Body of pancreas (tissue), 4 donors: Measurements from ENCODE around the gene TRPM3. TPM values are rescaled to one million over a fixed set of nuclear protein-coding genes. Genes with fewer than 3 reads are reported as not detected.

Experiments
- ATAC-seq: fragments of 150-250 bp; one replicate; pipeline ENCODE4 v1.9.1; 2016
- DNase-seq, 4 donors: peaks; one replicate each; pipeline ENCODE4 v3.0.0-alpha.2; 2019
- H3K27ac ChIP-seq, 4 donors: fragments of 200-600 bp; sonication (generic); 1 replicate in 3 of 4; 2 replicates in 1 of 4; pipeline versions ENCODE4 v1.5.1 to v1.6.1; 2016 to 2019; ENCODE audit warnings: mild to moderate bottlenecking in 1 of 4, mixed read lengths in 1 of 4, moderate library complexity in 1 of 4
- H3K27me3 ChIP-seq, 2 donors: fragments of 200-600 bp; sonication (generic); one replicate each; pipeline ENCODE4 v1.6.0; 2016; ENCODE audit warnings: mild to moderate bottlenecking in 1 of 2
- H3K36me3 ChIP-seq, 2 donors: fragments of 200-600 bp; sonication (generic); replicated peaks in 1 of 2; 2 replicates each; pipeline ENCODE4 v1.5.1; 2016; ENCODE audit warnings: low read depth in 2 of 2; ENCODE audit not compliant: insufficient read depth in 1 of 2
- H3K4me1 ChIP-seq: fragments of 200-600 bp; sonication (generic); one replicate; pipeline ENCODE4 v1.6.0; 2016
- H3K4me3 ChIP-seq, 2 donors: fragments of 200-600 bp; sonication (generic); 1 replicate in 1 of 2; 2 replicates in 1 of 2; pipeline ENCODE4 v1.5.1; 2016 to 2019
- H3K9me3 ChIP-seq, 3 donors: fragments of 200-600 bp; sonication (generic); 1 replicate in 2 of 3; 2 replicates in 1 of 3; pipeline ENCODE4 v1.5.1; 2016
- POLR2A ChIP-seq, 3 donors: fragments of 450-650 bp; IDR thresholded peaks; one replicate each; pipeline ENCODE4 v1.6.1; 2016; ENCODE audit warnings: antibody characterized with exemption in 3 of 3, mild to moderate bottlenecking in 2 of 3
- WGBS, 2 donors: methylation state at CpG; one replicate each; pipeline ENCODE4 v1.1.5; 2017; 5-methylcytosine and 5-hydroxymethylcytosine counted together
- intact Hi-C: fragments of 100-400 bp; cut with DNase I; formaldehyde crosslinking; loops from one replicate; pipeline ENCODE4 v1.15.1; 2023
- microRNA counts, 2 donors: library from miRNA; unstranded; fragments of <30 nt; microRNA quantifications; one replicate each; lab custom pipeline; 2017
- microRNA-seq, 2 donors: library from miRNA; unstranded; fragments of <30 nt; microRNA quantifications; one replicate each; pipeline ENCODE4, GENCODE V29; 2016; ENCODE audit warnings: borderline number of aligned reads in 2 of 2, borderline replicate concordance in 2 of 2
- small RNA-seq: library from RNA; depleted of rRNA; stranded (forward); fragments of <200 nt; gene quantifications from one replicate; pipeline ENCODE3, GENCODE V24; 2016
- total RNA-seq, 2 donors: library from RNA; depleted of rRNA; stranded (reverse); fragments of >200 nt; gene quantifications; one replicate each; pipeline ENCODE4 v1.1.0, GENCODE V29; 2016
- TF ChIP-seq, protein P1 (sequence below), 7 experiments: fragments of 450-650 bp in 4 of 7; fragments of 200-600 bp in 3 of 7; sonication (generic) in 3 of 7; IDR thresholded peaks; one replicate each; pipeline ENCODE4 v1.5.1; 2016 to 2019; ENCODE audit warnings: antibody characterized with exemption in 7 of 7

Gene TRPM3
- total RNA-seq, 2 donors from 2014 or later, result 0.78 to 1.3 TPM

DNA sequence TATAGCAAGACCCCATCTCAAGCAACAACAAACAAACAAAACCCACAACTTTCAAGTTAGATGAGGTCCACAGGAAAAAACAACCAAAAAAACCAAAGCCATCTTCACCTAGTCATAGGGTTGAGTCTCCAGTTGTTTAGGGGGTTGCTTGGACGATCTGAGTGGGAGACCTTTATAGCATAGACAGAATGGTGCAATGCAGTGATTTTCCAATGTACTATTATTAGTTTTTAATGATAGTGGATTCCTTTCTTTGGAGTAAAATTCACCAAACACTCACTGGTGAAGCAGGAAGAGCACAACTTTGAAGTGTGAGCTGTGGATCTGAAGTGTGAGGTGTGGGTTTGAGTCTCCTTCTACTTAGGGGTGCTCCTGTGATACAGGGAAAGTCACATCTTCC lies 640.0 kb downstream of the TRPM3 start:
- intact Hi-C loops, result no loop called here
- H3K4me3 ChIP-seq, result no peak overlapping the region
- no peak for ATAC-seq
- no peak for DNase-seq
- no peaks in the 10 kb centered on the region for H3K36me3 ChIP-seq
- H3K27ac ChIP-seq, result peak overlapping the region; percentile 95 to 97 (median 96)
- H3K9me3 ChIP-seq, result no peaks in the 10 kb centered on the region
- WGBS, 2 donors, result 83 to 92% methylated on average over 1 of the region's 1 CpG
- H3K4me1 ChIP-seq, result peaks cover 85% of the 10 kb centered on the region
- TF ChIP-seq, protein P1, sequence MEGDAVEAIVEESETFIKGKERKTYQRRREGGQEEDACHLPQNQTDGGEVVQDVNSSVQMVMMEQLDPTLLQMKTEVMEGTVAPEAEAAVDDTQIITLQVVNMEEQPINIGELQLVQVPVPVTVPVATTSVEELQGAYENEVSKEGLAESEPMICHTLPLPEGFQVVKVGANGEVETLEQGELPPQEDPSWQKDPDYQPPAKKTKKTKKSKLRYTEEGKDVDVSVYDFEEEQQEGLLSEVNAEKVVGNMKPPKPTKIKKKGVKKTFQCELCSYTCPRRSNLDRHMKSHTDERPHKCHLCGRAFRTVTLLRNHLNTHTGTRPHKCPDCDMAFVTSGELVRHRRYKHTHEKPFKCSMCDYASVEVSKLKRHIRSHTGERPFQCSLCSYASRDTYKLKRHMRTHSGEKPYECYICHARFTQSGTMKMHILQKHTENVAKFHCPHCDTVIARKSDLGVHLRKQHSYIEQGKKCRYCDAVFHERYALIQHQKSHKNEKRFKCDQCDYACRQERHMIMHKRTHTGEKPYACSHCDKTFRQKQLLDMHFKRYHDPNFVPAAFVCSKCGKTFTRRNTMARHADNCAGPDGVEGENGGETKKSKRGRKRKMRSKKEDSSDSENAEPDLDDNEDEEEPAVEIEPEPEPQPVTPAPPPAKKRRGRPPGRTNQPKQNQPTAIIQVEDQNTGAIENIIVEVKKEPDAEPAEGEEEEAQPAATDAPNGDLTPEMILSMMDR (IDR thresholded peaks at IDR 0.05), result no peak
- no peak for TF ChIP-seq POLR2A (IDR thresholded peaks at IDR 0.05)
- H3K27me3 ChIP-seq, result no peaks in the 10 kb centered on the region

DNA sequence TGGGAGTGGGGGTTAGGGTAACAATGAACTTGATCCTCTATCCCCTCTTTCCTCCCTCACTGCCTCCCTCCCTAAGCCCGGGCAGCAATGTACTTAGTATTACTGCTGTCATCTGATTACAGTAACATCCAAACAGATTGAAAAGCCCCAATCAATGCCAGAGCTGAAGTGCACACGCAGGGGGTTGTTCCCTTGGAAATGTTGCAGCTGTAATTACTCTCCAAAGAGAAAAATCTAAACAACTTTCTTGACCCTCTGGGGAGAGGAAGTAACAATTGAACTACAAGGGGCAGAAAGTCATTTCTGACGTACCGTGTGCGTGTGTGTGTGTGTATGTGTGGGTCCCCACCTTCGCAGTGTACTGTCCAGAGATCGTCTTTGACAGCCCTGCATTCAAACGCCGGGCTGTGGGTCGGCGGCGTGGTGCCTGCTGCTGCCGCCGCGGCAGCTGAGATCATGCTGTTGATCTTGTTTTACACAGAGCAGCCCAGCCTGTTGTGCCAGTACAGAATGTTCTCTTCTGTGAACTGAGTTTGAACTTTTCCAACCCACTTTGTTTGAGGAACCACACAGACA lies 640.9 kb downstream of the TRPM3 start:
- Histone ChIP-seq H3K27me3 (no peaks in the 10 kb centered on the region), H3K9me3 (no peaks in the 10 kb centered on the region), H3K27ac (peak overlapping the region; percentile 95 to 97 (median 96)), H3K36me3 (no peaks in the 10 kb centered on the region), H3K4me3 (no peak overlapping the region), H3K4me1 (peaks cover 95% of the 10 kb centered on the region)
- DNase-seq (peak; percentile 89 to 95 (median 94)), ATAC-seq (peak; percentile 79)
- TF ChIP-seq POLR2A (IDR thresholded peaks at IDR 0.05), result peak; percentile 88 to 96 (median 95)
- TF ChIP-seq, protein P1 (IDR thresholded peaks at IDR 0.05), result peak in 1 of 7 experiments; percentile 9
- WGBS, 2 donors, result 5 to 7% methylated on average over 15 of the region's 15 CpGs
- intact Hi-C loops, result no loop called here

DNA sequence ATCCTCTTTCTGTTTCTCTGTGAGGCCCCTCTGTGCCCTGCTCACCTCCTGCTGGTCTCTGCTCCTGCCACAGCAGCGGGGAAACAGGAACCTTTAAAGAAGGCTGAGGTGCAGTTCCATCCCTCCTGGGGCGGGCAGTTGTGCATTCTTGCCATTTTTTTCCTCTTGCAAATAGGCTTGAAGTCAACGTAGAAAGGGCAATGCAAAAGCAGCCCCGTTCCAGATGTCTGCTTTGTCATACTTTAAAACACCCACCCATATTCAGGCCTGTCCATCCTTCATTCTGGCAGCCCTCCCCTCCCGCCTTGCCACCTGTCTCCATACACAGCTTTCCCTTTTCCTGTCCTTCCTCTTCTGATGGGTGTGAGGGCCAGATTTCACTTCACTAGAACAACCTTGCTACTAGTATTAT lies 641.5 kb downstream of the TRPM3 start:
- Histone ChIP-seq H3K27me3 (no peaks in the 10 kb centered on the region), H3K27ac (peak overlapping the region; percentile 95 to 97 (median 96)), H3K36me3 (no peaks in the 10 kb centered on the region), H3K4me3 (no peak overlapping the region), H3K4me1 (peaks cover 98% of the 10 kb centered on the region), H3K9me3 (no peaks in the 10 kb centered on the region)
- intact Hi-C loops, result no loop called here
- TF ChIP-seq, protein P1 (IDR thresholded peaks at IDR 0.05), result no peak
- no peak for TF ChIP-seq POLR2A (IDR thresholded peaks at IDR 0.05)
- DNase-seq, result peak; percentile 53 to 58 (median 57)
- peak; percentile 11 for ATAC-seq
- WGBS, 2 donors, result 37 to 40% methylated on average over 5 of the region's 5 CpGs

MicroRNAs within 50 kb of the gene (microRNA counts, 767-probe panel; counts per million panel counts)
- 0 to 736 counts per million in 2 donors for microRNA hsa-miR-204-5p (lab: Ali Mortazavi, UCI)

Small RNA genes within 50 kb of the gene (microRNA-seq; reads per million reads assigned to microRNA genes)
- 44.0 to 73.6 reads per million in 2 donors for gene MIR204

Small RNA genes within 50 kb of the gene (small RNA-seq; reads per million reads assigned to genes)
- 13.2 reads per million, percentile 93 among the genes with 10 or more reads in this experiment for gene MIR204
- gene RN7SL726P, result not detected
